Breast epithelium (tissue), 3 donors: ENCODE results near the gene FAM83C.

Experiments used
- POLR2A ChIP-seq: fragments of 450-650 bp; IDR thresholded peaks from one replicate; pipeline ENCODE4 v1.6.1; 2016; ENCODE audit warnings: antibody characterized with exemption, mild to moderate bottlenecking, moderate library complexity
- POLR2AphosphoS5 ChIP-seq, 3 donors: sonication (generic); formaldehyde crosslinking; IDR thresholded peaks; one replicate each; pipeline ENCODE4 v1.6.1; 2017; ENCODE audit warnings: antibody characterized with exemption in 3 of 3
- TF ChIP-seq, protein P1 (sequence below), 3 donors: fragments of 450-650 bp; IDR thresholded peaks; one replicate each; pipeline ENCODE4 v1.5.1; 2016 to 2017; ENCODE audit warnings: antibody characterized with exemption in 3 of 3, mild to moderate bottlenecking in 3 of 3, moderate library complexity in 3 of 3

DNA sequence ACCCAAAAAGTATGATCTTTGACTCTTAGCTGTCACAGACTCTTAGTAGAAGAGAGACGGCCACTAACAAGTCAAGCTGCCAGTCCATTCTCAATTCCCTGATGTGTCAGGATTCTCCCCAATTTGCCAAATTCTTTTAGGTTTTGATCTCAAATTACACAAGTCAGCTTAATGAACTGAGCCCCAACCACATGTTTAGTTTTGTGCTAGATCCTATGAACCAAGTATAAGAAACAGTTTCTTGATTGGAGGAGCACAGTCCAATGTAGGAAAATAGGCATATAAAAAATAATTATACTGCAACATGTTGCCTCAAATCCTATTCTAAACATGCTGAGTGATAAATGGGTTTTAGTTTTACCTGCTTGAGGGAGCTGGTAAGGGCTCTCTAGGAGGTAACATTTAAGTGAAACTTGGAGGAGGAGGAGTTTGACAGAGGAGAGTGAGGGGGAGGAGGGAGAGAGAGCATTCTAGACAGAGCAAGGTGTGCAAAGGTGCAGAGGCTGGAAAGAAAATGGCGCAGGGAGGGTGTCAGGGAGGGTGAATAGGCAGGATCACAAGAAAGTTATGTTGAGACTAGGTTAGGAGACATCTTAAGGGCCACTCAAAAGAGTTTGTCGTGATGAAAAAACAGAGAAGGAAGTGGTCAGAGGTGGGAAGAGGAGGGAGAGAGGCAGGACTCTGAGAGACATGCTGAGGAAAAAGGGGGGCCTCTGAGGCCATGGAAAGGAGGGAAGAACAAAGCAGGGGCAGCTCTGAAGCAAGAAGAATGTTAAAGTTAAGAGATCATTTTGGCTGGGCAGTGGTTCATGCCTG lies 22.8 kb upstream of the FAM83C start:
- no peak for TF ChIP-seq POLR2AphosphoS5 (IDR thresholded peaks at IDR 0.05)
- TF ChIP-seq, protein P1, sequence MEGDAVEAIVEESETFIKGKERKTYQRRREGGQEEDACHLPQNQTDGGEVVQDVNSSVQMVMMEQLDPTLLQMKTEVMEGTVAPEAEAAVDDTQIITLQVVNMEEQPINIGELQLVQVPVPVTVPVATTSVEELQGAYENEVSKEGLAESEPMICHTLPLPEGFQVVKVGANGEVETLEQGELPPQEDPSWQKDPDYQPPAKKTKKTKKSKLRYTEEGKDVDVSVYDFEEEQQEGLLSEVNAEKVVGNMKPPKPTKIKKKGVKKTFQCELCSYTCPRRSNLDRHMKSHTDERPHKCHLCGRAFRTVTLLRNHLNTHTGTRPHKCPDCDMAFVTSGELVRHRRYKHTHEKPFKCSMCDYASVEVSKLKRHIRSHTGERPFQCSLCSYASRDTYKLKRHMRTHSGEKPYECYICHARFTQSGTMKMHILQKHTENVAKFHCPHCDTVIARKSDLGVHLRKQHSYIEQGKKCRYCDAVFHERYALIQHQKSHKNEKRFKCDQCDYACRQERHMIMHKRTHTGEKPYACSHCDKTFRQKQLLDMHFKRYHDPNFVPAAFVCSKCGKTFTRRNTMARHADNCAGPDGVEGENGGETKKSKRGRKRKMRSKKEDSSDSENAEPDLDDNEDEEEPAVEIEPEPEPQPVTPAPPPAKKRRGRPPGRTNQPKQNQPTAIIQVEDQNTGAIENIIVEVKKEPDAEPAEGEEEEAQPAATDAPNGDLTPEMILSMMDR (IDR thresholded peaks at IDR 0.05): no peak
- no peak for TF ChIP-seq POLR2A
